ENCODE data around the gene ITCH. TPM values are rescaled to one million over a fixed set of nuclear protein-coding genes. Genes with fewer than 3 reads are reported as not detected.
"Not testable (repeated sequence)": the region's sequence is repeated elsewhere in the genome, so short reads cannot be mapped to it uniquely, and the experiment has no call there.

ITCH gene
- total RNA-seq, 2 donors from 2014 or later = 46.2 to 70.6 TPM

GRCh38 chr20:34377072-34377847 is 14.2 kb downstream of the ITCH start:
- no peak for TF ChIP-seq CTCF (IDR thresholded peaks at IDR 0.05)
- no peaks in the 10 kb centered on the region for H3K36me3 ChIP-seq
- peaks cover 5 to 6% of the 10 kb centered on the region in 2 donors for H3K4me1 ChIP-seq (ENCODE audit: control insufficient read depth in 1 of 2, low read depth in 2 of 2)
- no peak for ATAC-seq (ENCODE audit: insufficient number of reproducible peaks, low FRiP score, low read depth)
- no peak overlapping the region for H3K4me3 ChIP-seq
- no peak overlapping the region for H3K27ac ChIP-seq
- no peaks in the 10 kb centered on the region for H3K27me3 ChIP-seq (replicated peaks; ENCODE audit: insufficient read depth)
- no peak for DNase-seq (ENCODE audit: low spot score)
- no peaks in the 10 kb centered on the region for H3K9me3 ChIP-seq

- no peak for TF ChIP-seq CTCF (IDR thresholded peaks at IDR 0.05)
- Histone ChIP-seq H3K36me3 (no peaks in the 10 kb centered on the region), H3K27me3 (replicated peaks; ENCODE audit: insufficient read depth) (no peaks in the 10 kb centered on the region), H3K27ac (no peak overlapping the region), H3K9me3 (no peaks in the 10 kb centered on the region), H3K4me3 (no peak overlapping the region), H3K4me1 (ENCODE audit: control insufficient read depth in 1 of 2, low read depth in 2 of 2) (peaks cover 15 to 33% of the 10 kb centered on the region in 2 donors)
- no peak for ATAC-seq (ENCODE audit: insufficient number of reproducible peaks, low FRiP score, low read depth)
- DNase-seq (ENCODE audit: low spot score) = no peak
These were observed 19.1 kb downstream of the ITCH start for GRCh38 chr20:34382174-34382573.

GRCh38 chr20:34382877-34383455 is 19.9 kb downstream of the ITCH start:
- DNase-seq (ENCODE audit: low spot score); H3K9me3 ChIP-seq; H3K36me3 ChIP-seq; H3K27ac ChIP-seq; ATAC-seq (ENCODE audit: insufficient number of reproducible peaks, low FRiP score, low read depth); H3K27me3 ChIP-seq (replicated peaks; ENCODE audit: insufficient read depth); H3K4me3 ChIP-seq: not testable (repeated sequence)
- H3K4me1 ChIP-seq (ENCODE audit: control insufficient read depth in 1 of 2, low read depth in 2 of 2) = peaks cover 15 to 36% of the 10 kb centered on the region in 2 donors

- Histone ChIP-seq H3K9me3 (no peaks in the 10 kb centered on the region), H3K36me3 (no peaks in the 10 kb centered on the region), H3K4me3 (no peak overlapping the region), H3K4me1 (ENCODE audit: control insufficient read depth in 1 of 2, low read depth in 2 of 2) (peaks cover 17 to 42% of the 10 kb centered on the region in 2 donors), H3K27ac (no peak overlapping the region), H3K27me3 (replicated peaks; ENCODE audit: insufficient read depth) (no peaks in the 10 kb centered on the region)
- TF ChIP-seq CTCF (IDR thresholded peaks at IDR 0.05) = no peak
- ATAC-seq (ENCODE audit: insufficient number of reproducible peaks, low FRiP score, low read depth) (no peak), DNase-seq (ENCODE audit: low spot score) (no peak)
These were observed 22.4 kb downstream of the ITCH start for GRCh38 chr20:34385464-34385863.

GRCh38 chr20:34388000-34388399 is 24.9 kb downstream of the ITCH start:
- H3K9me3 ChIP-seq = no peaks in the 10 kb centered on the region
- H3K27me3 ChIP-seq (replicated peaks; ENCODE audit: insufficient read depth) = no peaks in the 10 kb centered on the region
- TF ChIP-seq CTCF (IDR thresholded peaks at IDR 0.05) = no peak
- ATAC-seq (ENCODE audit: insufficient number of reproducible peaks, low FRiP score, low read depth) (no peak), DNase-seq (ENCODE audit: low spot score) (no peak)
- no peak overlapping the region for H3K27ac ChIP-seq
- peaks cover 4% of the 10 kb centered on the region for H3K36me3 ChIP-seq
- no peak overlapping the region for H3K4me3 ChIP-seq
- peaks cover 17 to 51% of the 10 kb centered on the region in 2 donors for H3K4me1 ChIP-seq (ENCODE audit: control insufficient read depth in 1 of 2, low read depth in 2 of 2)

All from thoracic aorta (tissue), 2 donors.